Cardiac muscle cell (in vitro differentiated cells and primary cell): ENCODE measurements around the gene DOCK10. TPM values are rescaled to one million over a fixed set of nuclear protein-coding genes. Genes with fewer than 3 reads are reported as not detected.

Source experiments
- DNase-seq, 2 donors: peaks; one replicate each; pipeline versions ENCODE4 v3.0.0 to v3.0.0-alpha.2; 2010 to 2017; ENCODE audit warnings: low read depth in 1 of 2, low spot score in 1 of 2
- H3K27ac ChIP-seq: fragments of 200-600 bp; sonication (generic); 2 replicates; pipeline ENCODE4 v1.5.1; 2016
- H3K27me3 ChIP-seq: fragments of 200-600 bp; sonication (generic); 2 replicates; pipeline ENCODE4 v1.6.0; 2016; ENCODE audit warnings: control low read depth
- H3K36me3 ChIP-seq: fragments of 200-600 bp; sonication (generic); 2 replicates; pipeline ENCODE4 v1.5.1; 2016; ENCODE audit warnings: control low read depth
- H3K4me1 ChIP-seq: fragments of 200-600 bp; sonication (generic); 2 replicates; pipeline ENCODE4 v1.8.1; 2017; ENCODE audit warnings: low read depth, mild to moderate bottlenecking, mixed run types
- H3K4me3 ChIP-seq: fragments of 200-600 bp; sonication (generic); 2 replicates; pipeline ENCODE4 v1.5.1; 2016; ENCODE audit warnings: mild to moderate bottlenecking
- H3K9me3 ChIP-seq: fragments of 200-600 bp; sonication (generic); 2 replicates; pipeline ENCODE4 v1.5.1; 2017; ENCODE audit warnings: low read depth, mild to moderate bottlenecking, control low read depth
- polyA plus RNA-seq: library from polyadenylated mRNA; unstranded; fragments of >200 nt; fragmentation: Nextera tagmentation; extraction: Ambion mirVana; gene quantifications from 2 replicates; pipeline ENCODE4 v1.2.1, GENCODE V29; 2016
- total RNA-seq: library from RNA; depleted of rRNA; stranded (reverse); fragments of >200 nt; gene quantifications from 2 replicates; pipeline ENCODE4 v1.2.3, GENCODE V29; 2016
- TF ChIP-seq, protein P1 (sequence below): IDR thresholded peaks from 2 replicates; pipeline ENCODE4 v1.5.1; 2012; ENCODE audit warnings: low read depth, mild to moderate bottlenecking, low read length

The DOCK10 gene
- total and polyA plus RNA-seq, 2 experiments from 2014 or later, result not detected

DNA sequence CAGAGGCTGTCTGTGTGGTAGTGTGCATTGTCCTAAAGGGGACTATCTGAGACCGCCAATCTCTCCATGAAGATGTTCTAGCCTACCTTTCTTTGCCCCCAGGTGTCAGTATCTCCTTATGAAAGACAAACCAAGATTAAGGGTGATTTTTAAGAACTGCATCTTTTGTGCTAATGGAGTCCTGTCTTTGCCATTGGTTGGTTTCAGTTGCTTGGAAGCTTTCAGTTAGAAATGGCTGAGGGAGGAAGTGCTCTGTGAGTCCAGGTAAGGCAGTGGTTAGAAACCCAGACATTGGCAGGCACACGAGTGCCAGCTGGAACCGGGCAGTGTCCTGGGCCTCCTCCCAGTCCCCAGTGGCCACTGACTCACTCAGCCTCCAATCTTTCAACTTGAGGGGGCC lies 111.3 kb downstream of the DOCK10 start:
- H3K4me3 ChIP-seq, result no peak overlapping the region
- TF ChIP-seq, protein P1, sequence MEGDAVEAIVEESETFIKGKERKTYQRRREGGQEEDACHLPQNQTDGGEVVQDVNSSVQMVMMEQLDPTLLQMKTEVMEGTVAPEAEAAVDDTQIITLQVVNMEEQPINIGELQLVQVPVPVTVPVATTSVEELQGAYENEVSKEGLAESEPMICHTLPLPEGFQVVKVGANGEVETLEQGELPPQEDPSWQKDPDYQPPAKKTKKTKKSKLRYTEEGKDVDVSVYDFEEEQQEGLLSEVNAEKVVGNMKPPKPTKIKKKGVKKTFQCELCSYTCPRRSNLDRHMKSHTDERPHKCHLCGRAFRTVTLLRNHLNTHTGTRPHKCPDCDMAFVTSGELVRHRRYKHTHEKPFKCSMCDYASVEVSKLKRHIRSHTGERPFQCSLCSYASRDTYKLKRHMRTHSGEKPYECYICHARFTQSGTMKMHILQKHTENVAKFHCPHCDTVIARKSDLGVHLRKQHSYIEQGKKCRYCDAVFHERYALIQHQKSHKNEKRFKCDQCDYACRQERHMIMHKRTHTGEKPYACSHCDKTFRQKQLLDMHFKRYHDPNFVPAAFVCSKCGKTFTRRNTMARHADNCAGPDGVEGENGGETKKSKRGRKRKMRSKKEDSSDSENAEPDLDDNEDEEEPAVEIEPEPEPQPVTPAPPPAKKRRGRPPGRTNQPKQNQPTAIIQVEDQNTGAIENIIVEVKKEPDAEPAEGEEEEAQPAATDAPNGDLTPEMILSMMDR, result no peak

DNA sequence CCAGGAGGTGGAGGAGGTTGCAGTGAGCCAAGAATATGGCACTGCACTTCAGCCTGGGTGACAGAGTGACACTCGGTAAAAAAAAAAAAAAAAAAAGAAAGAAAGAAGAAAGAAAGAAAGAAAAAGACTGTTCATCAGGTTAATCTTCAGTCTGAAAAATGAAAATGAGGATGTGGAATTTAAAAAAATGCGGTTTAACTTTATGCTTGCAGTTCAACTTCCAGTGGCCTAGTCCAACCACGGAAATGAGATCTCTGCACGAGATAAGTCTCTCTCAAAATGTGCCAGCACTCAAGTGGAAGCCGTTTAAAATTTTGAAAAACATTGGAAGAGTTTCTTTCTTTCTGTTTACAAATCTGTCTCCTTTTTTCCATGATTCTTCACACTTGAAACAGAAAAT lies 112.1 kb downstream of the DOCK10 start:
- no peak for DNase-seq
- TF ChIP-seq, protein P1, result no peak

More for the DNA sequence above, 111.3 kb downstream of the DOCK10 start:
- Histone ChIP-seq H3K36me3 (no peaks in the 10 kb centered on the region), H3K27me3 (no peaks in the 10 kb centered on the region), H3K9me3 (no peaks in the 10 kb centered on the region), H3K4me1 (peaks cover 10% of the 10 kb centered on the region), H3K27ac (no peak overlapping the region)
- DNase-seq, result no peak

DNA sequence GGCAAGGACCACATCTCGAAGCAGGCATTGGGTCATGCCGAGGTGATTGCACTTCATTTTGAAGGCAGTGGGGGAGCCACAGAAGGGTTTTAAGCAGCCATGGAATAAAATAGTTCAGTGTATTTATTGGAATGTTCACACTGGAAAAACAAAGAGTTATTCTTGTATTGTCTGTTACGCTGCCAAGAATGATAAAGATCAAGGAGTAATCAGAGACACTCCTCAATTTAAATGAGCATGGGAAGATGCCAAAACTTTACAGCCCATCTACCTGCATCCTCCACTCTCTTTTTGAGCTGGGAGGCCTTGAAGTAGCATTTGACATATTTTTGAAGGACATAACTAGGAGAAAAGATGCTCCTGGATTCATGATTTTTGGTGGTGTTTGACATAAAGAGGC lies 112.8 kb downstream of the DOCK10 start:
- Histone ChIP-seq H3K27ac (no peak overlapping the region), H3K27me3 (peaks cover 3% of the 10 kb centered on the region), H3K9me3 (no peaks in the 10 kb centered on the region), H3K4me1 (peaks cover 14% of the 10 kb centered on the region), H3K36me3 (no peaks in the 10 kb centered on the region), H3K4me3 (no peak overlapping the region)
- DNase-seq, result no peak
- TF ChIP-seq, protein P1, result no peak

More for the DNA sequence above, 112.1 kb downstream of the DOCK10 start:
- Histone ChIP-seq H3K27me3 (peaks cover 3% of the 10 kb centered on the region), H3K9me3 (no peaks in the 10 kb centered on the region), H3K4me3 (no peak overlapping the region), H3K4me1 (peaks cover 14% of the 10 kb centered on the region), H3K36me3 (no peaks in the 10 kb centered on the region), H3K27ac (no peak overlapping the region)

DNA sequence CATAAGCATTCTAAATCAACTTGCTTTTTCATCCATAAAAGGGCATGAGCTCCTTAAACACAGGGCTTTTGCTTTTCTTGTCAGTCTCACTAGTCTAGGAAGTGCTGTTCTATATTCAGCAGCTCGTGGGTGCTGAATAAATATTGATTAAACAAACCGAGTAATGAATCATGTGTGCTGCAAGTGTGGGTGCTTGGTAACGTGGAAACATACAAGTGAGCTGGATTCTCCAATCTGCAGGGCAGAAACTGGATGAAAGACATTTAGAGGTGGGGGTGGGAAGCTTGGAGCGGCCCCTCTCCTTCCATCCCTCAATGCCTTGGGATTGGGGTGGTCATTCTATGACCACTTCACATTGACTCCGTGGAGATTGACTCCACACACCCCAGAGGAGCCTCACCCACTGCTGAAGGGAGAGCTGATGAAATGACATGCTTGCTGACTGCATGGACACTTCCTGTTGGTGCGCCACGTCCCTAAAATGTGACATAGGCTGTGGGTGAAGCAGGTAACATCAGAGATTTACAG lies 114.6 kb downstream of the DOCK10 start:
- no peak overlapping the region for H3K4me3 ChIP-seq
- TF ChIP-seq, protein P1, result no peak
- DNase-seq, result peak in 1 of 2 donors; percentile 32
- no peaks in the 10 kb centered on the region for H3K36me3 ChIP-seq
- H3K27me3 ChIP-seq, result peaks cover 3% of the 10 kb centered on the region
- peaks cover 14% of the 10 kb centered on the region for H3K4me1 ChIP-seq
- no peak overlapping the region for H3K27ac ChIP-seq
- H3K9me3 ChIP-seq, result no peaks in the 10 kb centered on the region

DNA sequence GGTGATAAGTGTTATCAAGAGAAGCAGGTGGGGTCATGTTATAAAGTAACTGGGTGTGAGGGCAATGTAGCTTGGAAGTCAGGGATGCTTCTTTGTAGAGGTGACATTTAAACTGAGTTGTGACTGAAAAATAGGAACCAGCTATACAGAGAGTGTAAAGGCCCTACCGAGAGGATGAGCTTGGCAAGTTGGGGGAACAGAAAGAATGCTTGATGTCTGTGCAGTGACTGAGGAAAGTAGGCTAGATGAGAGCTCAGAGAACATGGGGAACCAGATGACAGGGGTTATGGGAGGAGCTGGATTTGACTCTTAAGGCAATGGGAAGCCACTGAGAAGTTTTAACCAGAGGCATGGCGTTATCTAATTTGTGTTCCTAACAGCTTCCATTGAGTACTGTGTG lies 115.3 kb downstream of the DOCK10 start:
- TF ChIP-seq, protein P1, result no peak
- H3K27ac ChIP-seq, result no peak overlapping the region
- peaks cover 3% of the 10 kb centered on the region for H3K27me3 ChIP-seq
- no peak overlapping the region for H3K4me3 ChIP-seq
- DNase-seq, result no peak
- H3K4me1 ChIP-seq, result peaks cover 14% of the 10 kb centered on the region
- no peaks in the 10 kb centered on the region for H3K36me3 ChIP-seq
- H3K9me3 ChIP-seq, result no peaks in the 10 kb centered on the region

DNA sequence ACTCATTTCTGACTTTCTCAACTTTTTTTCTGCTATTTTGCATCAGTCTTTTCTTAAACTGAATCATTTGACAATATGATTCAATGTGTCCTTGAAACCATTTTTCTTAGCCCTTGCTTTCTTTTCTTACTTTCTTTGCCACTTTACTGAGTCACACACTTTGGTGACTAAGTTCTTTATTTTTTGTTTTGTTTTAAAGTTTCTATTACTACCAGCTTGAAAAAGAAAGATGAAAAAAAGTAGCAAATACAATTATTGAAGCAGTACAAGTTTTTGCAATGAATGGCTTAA lies 116.5 kb downstream of the DOCK10 start:
- peaks cover 14% of the 10 kb centered on the region for H3K4me1 ChIP-seq
- TF ChIP-seq, protein P1, result no peak
- DNase-seq, result no peak
- H3K36me3 ChIP-seq, result no peaks in the 10 kb centered on the region
- H3K27me3 ChIP-seq, result peaks cover 3% of the 10 kb centered on the region
- no peaks in the 10 kb centered on the region for H3K9me3 ChIP-seq
- H3K4me3 ChIP-seq, result no peak overlapping the region
- H3K27ac ChIP-seq, result no peak overlapping the region
